ENCODE data around the gene CTNNA2.

Gene CTNNA2

DNA sequence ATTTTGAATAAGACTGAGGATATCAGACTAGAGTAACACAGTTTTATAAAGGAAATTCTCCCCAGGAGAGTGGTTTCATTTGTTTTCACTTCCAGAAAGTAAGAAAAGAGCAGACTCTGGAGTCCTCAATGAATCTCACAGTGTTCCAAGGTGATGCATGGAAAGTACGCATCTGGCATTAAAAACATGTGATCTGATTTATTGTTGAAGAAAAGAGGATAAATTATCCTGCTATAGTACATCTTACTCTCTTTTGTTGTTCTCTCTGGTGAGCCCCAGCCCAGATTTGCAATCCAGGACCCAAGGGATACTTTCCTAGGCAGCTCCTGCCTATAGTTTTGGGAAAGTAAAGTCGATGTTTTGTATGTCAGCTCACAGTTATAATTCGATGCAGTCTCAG is 285.9 kb downstream of the CTNNA2 start:
- H3K79me2 ChIP-seq = no peaks in the 10 kb centered on the region
- no peaks in the 10 kb centered on the region for H3K36me3 ChIP-seq (ENCODE audit: control insufficient read depth, insufficient read depth, low read length)
- no peaks in the 10 kb centered on the region for H3K4me1 ChIP-seq
- H3K9me3 ChIP-seq (ENCODE audit: control insufficient read depth, low read length) = no peaks in the 10 kb centered on the region
- no peak overlapping the region for H3K4me2 ChIP-seq (ENCODE audit: low read length)
- no peaks in the 10 kb centered on the region for H3K27me3 ChIP-seq (ENCODE audit: control insufficient read depth, insufficient read depth, low read length)
- no peak overlapping the region for H3K27ac ChIP-seq
- TF ChIP-seq, protein P1, sequence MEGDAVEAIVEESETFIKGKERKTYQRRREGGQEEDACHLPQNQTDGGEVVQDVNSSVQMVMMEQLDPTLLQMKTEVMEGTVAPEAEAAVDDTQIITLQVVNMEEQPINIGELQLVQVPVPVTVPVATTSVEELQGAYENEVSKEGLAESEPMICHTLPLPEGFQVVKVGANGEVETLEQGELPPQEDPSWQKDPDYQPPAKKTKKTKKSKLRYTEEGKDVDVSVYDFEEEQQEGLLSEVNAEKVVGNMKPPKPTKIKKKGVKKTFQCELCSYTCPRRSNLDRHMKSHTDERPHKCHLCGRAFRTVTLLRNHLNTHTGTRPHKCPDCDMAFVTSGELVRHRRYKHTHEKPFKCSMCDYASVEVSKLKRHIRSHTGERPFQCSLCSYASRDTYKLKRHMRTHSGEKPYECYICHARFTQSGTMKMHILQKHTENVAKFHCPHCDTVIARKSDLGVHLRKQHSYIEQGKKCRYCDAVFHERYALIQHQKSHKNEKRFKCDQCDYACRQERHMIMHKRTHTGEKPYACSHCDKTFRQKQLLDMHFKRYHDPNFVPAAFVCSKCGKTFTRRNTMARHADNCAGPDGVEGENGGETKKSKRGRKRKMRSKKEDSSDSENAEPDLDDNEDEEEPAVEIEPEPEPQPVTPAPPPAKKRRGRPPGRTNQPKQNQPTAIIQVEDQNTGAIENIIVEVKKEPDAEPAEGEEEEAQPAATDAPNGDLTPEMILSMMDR (IDR thresholded peaks at IDR 0.05) = no peak
- no peak overlapping the region for H3K9ac ChIP-seq
- H2AFZ ChIP-seq = no peak overlapping the region
- H3K4me3 ChIP-seq (ENCODE audit: low read depth, low read length) = no peak overlapping the region

DNA sequence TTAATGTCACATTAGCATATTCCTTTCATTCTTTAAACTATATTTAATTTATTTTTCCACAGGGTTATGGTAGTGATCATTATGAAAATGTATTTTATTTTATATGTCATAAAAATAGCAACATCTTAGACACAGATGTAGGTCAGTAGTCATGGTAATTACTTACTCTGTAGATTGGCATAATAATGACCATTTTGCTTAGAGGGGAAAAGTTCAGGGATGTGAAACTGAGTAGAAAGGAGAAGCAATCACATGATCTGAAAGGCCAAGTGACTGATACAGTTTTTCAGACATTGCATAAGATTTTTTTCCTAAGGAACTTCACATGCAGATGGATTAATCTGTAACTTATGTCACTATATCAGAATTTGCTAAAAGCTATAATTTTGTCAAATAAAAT is 286.9 kb downstream of the CTNNA2 start:
- Histone ChIP-seq H3K27me3 (ENCODE audit: control insufficient read depth, insufficient read depth, low read length) (no peaks in the 10 kb centered on the region), H3K36me3 (ENCODE audit: control insufficient read depth, insufficient read depth, low read length) (no peaks in the 10 kb centered on the region), H3K9ac (no peak overlapping the region), H3K9me3 (ENCODE audit: control insufficient read depth, low read length) (no peaks in the 10 kb centered on the region), H2AFZ (no peak overlapping the region), H3K27ac (no peak overlapping the region), H3K4me3 (ENCODE audit: low read depth, low read length) (no peak overlapping the region), H3K4me1 (no peaks in the 10 kb centered on the region), H3K79me2 (no peaks in the 10 kb centered on the region), H3K4me2 (ENCODE audit: low read length) (no peak overlapping the region)
- TF ChIP-seq, protein P1 (IDR thresholded peaks at IDR 0.05) = no peak

DNA sequence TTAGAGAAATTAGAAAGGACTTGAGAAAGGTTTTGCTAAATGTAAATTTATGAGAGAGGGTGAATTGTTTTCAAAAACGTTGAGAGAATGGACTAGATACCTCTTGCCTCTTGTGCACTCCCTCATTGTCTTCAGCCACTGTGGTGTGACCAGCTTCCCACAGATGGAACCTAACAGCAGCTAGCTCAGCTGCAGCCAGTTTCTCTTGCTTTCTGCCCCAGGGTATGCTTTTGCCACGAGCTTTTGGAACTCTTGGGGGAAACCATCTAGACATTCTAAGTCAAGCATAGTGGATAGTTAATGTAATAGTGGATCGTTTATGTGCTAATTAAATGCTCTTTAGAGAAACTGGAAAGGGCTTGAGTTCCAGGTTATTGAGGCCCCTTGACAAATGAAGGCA is 288.2 kb downstream of the CTNNA2 start:
- H3K9me3 ChIP-seq (ENCODE audit: control insufficient read depth, low read length) = no peaks in the 10 kb centered on the region
- H3K79me2 ChIP-seq = no peaks in the 10 kb centered on the region

DNA sequence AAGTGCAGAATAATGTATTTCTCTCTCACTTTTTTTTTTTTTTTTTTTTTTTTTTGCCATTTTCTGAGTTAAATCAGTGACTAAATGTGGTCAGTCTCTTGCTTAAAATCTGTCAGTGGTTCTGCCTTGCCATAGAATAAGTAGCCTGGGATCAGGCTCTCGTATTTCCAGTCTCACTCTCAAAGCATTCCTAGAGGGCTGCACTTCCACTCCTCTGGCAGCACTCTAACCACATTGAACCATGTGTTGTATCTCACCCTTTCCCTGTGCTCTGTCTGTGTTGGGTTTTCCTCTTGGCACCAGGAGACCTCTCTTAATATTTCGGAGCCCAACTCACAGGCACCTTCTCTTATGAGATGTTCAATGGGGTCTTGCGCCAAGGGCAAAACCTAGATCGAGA is 304.4 kb downstream of the CTNNA2 start:
- Histone ChIP-seq H3K9me3 (ENCODE audit: control insufficient read depth, low read length) (no peaks in the 10 kb centered on the region), H3K79me2 (no peaks in the 10 kb centered on the region), H3K9ac (no peak overlapping the region)

More for the DNA sequence above, 288.2 kb downstream of the CTNNA2 start:
- no peak overlapping the region for H2AFZ ChIP-seq
- H3K36me3 ChIP-seq (ENCODE audit: control insufficient read depth, insufficient read depth, low read length) = no peaks in the 10 kb centered on the region
- no peak overlapping the region for H3K4me2 ChIP-seq (ENCODE audit: low read length)
- TF ChIP-seq, protein P1 (IDR thresholded peaks at IDR 0.05) = no peak
- H3K4me1 ChIP-seq = no peaks in the 10 kb centered on the region
- H3K9ac ChIP-seq = no peak overlapping the region
- H3K27me3 ChIP-seq (ENCODE audit: control insufficient read depth, insufficient read depth, low read length) = no peaks in the 10 kb centered on the region
- H3K27ac ChIP-seq = no peak overlapping the region
- H3K4me3 ChIP-seq (ENCODE audit: low read depth, low read length) = no peak overlapping the region

DNA sequence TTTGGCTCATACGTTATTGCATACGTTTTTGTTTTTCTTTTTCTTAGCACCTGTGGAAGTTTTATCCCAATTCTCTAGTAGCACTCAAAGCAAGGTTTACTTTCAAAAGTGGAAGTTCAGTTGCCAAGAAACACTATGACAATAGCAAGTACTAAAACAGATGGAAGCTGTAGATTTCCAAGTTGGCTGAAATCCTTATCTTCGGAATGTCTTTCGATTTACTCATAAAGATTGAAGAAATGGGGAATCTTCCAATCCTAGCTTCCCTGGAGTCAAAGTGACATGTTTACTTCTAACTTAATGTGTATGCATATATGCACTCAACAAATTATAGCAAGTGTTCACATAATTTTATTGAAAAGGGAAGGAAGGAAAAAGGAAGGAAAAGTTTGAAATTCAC is 307.4 kb downstream of the CTNNA2 start:
- TF ChIP-seq, protein P1 (IDR thresholded peaks at IDR 0.05) = no peak
- Histone ChIP-seq H3K36me3 (ENCODE audit: control insufficient read depth, insufficient read depth, low read length) (no peaks in the 10 kb centered on the region), H3K79me2 (no peaks in the 10 kb centered on the region), H3K4me3 (ENCODE audit: low read depth, low read length) (no peak overlapping the region), H3K9me3 (ENCODE audit: control insufficient read depth, low read length) (no peaks in the 10 kb centered on the region), H3K27ac (no peak overlapping the region), H3K4me1 (no peaks in the 10 kb centered on the region), H2AFZ (no peak overlapping the region), H3K4me2 (ENCODE audit: low read length) (no peak overlapping the region), H3K9ac (no peak overlapping the region), H3K27me3 (ENCODE audit: control insufficient read depth, insufficient read depth, low read length) (no peaks in the 10 kb centered on the region)

More for the DNA sequence above, 304.4 kb downstream of the CTNNA2 start:
- no peak overlapping the region for H3K4me2 ChIP-seq (ENCODE audit: low read length)
- no peak overlapping the region for H3K27ac ChIP-seq
- no peak overlapping the region for H3K4me3 ChIP-seq (ENCODE audit: low read depth, low read length)
- no peaks in the 10 kb centered on the region for H3K27me3 ChIP-seq (ENCODE audit: control insufficient read depth, insufficient read depth, low read length)
- TF ChIP-seq, protein P1 (IDR thresholded peaks at IDR 0.05) = no peak
- H3K36me3 ChIP-seq (ENCODE audit: control insufficient read depth, insufficient read depth, low read length) = no peaks in the 10 kb centered on the region
- H3K4me1 ChIP-seq = no peaks in the 10 kb centered on the region
- no peak overlapping the region for H2AFZ ChIP-seq

Measured in parathyroid adenoma (tissue), 2 donors.